HL-60 (cell line): ENCODE measurements around the gene SAMSN1.
A peak's percentile ranks its signal among the peaks of the same experiment; 100 is the strongest.

Experiments
- DNase-seq, 2 experiments: peaks; one replicate each; pipeline ENCODE4 v3.0.0-alpha.2; 2010 to 2020; ENCODE audit warnings: low read depth in 1 of 2, low spot score in 1 of 2
- H3K27ac ChIP-seq: fragments of 250-450 bp; sonication (Bioruptor Pico); replicated peaks from 2 replicates; pipeline ENCODE4 v1.5.1; 2020; ENCODE audit warnings: mild to moderate bottlenecking, moderate library complexity
- H3K27me3 ChIP-seq: fragments of 250-450 bp; sonication (Bioruptor Pico); 2 replicates; pipeline ENCODE4 v1.5.1; 2021; ENCODE audit warnings: mild to moderate bottlenecking, moderate library complexity; ENCODE audit not compliant: insufficient read depth, poor library complexity, severe bottlenecking
- H3K4me3 ChIP-seq: replicated peaks from 2 replicates; pipeline ENCODE4 v1.5.1; 2011; ENCODE audit warnings: mild to moderate bottlenecking, control low read depth, low read length; ENCODE audit not compliant: insufficient read depth
- CTCF ChIP-seq: IDR thresholded peaks from one replicate; pipeline ENCODE4 v1.5.1; 2011; ENCODE audit warnings: low read length, control low read depth, inconsistent platforms; ENCODE audit not compliant: insufficient read depth
- GABPA ChIP-seq: IDR thresholded peaks from 2 replicates; pipeline ENCODE4 v1.6.1; 2012; ENCODE audit warnings: low read depth
- POLR2AphosphoS5 ChIP-seq: IDR thresholded peaks from 2 replicates; pipeline ENCODE4 v1.6.1; 2012; ENCODE audit warnings: low read depth
- REST ChIP-seq: IDR thresholded peaks from 2 replicates; pipeline ENCODE4 v1.6.1; 2012; ENCODE audit warnings: low read depth; ENCODE audit not compliant: insufficient replicate concordance
- SPI1 ChIP-seq: IDR thresholded peaks from 2 replicates; pipeline ENCODE4 v1.6.1; 2012; ENCODE audit warnings: low read depth, mild to moderate bottlenecking, borderline replicate concordance
- long read RNA-seq: library from polyadenylated mRNA; unstranded; transcript quantifications from one replicate; pipeline ENCODE4 v2.0.0, GENCODE V29; 2020

The SAMSN1 gene
- long read RNA-seq, transcript SAMSN1-204 (8 exons, 1,888 nt), result major isoform, 106 of 113 reads
- long read RNA-seq, partial matches to known transcripts, result 2 of 113 reads
- long read RNA-seq, other reads (novel, unspliced or antisense), result 5 of 113 reads

DNA sequence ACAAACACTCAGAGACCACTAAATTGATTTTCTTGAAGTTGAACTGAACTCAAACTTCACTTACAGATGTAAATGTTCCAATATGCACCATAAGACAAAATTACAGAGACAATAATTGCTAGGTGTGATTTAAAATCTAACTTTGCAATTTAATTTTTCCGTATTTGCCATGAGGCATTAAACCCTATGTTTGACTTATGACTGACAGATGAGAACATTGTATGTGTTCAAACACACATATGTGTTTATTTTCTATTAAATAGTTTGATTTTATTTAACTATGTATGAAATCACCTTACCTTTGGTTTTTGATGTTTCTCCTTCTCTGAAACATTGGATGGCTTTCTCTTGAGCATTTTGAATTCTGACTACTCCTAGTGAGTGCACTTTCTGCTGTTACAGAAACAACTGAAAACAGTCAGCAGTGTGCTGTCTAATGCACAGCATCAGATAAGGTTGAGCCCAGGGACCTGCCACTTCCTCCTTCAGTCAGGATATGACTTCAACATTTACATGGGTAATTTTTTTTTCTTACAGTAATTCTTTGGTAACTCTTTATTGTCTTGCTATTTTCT is at the start of gene SAMSN1:
Gene SAMSN1, minus strand, starts transcription at position 410 of the 575 bp plus-strand sequence. Its CDS starts 54 bp downstream, at position 356.
- no peak for TF ChIP-seq REST
- no peak for TF ChIP-seq GABPA
- peak; percentile 58 for TF ChIP-seq POLR2AphosphoS5
- TF ChIP-seq SPI1, result peak; percentile 94
- no peak for TF ChIP-seq CTCF
- peak within 1 kb of the TSS; percentile 68 for H3K27ac ChIP-seq
- peak within 1 kb of the TSS; percentile 54 for H3K4me3 ChIP-seq
- DNase-seq, result peak in 1 of 2 experiments; percentile 83
- no peaks in the 10 kb centered on the region for H3K27me3 ChIP-seq

DNA sequence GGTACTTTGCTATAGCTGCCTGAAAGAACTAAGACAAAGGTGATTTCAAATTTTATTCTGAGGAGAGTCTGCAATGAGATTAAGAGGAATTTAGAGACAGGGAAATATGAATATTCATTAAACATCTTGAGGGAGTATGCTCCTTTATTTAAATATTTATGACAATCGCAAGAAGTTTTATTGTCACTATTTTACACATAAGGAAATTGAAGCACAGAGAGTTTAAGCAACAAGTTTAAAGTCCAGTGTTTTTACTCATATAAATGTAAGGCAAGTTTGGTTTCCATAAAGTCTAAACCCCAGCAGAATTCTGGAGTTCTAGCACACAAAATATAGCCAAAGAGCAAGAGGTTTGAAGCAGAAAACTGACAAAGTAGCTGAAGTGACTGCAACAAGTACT is 49.3 kb upstream of the SAMSN1 start:
- no peak for DNase-seq
- H3K27me3 ChIP-seq, result no peaks in the 10 kb centered on the region
- no peak overlapping the region for H3K4me3 ChIP-seq
- TF ChIP-seq GABPA, result no peak
- TF ChIP-seq REST, result no peak
- TF ChIP-seq POLR2AphosphoS5, result no peak
- TF ChIP-seq SPI1, result no peak
- no peak for TF ChIP-seq CTCF
- no peak overlapping the region for H3K27ac ChIP-seq

DNA sequence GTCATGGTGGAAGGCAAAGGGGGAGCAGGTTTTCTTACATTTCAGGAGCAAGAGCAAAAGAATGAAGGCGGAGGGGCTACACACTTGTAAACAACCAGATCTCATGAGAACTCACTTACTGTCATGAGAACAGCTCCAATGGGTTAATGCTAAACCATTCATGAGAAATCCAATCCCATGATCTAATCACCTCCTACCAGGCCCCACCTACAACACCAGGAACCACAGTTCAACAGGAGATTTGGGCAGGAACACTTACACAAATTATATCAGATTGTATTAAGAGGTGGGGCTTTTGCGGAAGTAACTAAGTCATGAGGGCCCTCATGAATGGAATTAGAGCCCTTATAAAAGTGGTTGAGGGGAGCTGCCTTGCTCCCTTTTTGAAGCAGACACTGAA is 48.9 kb upstream of the SAMSN1 start:
- DNase-seq, result no peak
- TF ChIP-seq REST (no peak), CTCF (no peak), SPI1 (no peak), POLR2AphosphoS5 (no peak), GABPA (no peak)
- Histone ChIP-seq H3K27me3 (no peaks in the 10 kb centered on the region), H3K27ac (no peak overlapping the region), H3K4me3 (no peak overlapping the region)
